ENCODE measurements around the gene HENMT1.

HENMT1 gene

DNA sequence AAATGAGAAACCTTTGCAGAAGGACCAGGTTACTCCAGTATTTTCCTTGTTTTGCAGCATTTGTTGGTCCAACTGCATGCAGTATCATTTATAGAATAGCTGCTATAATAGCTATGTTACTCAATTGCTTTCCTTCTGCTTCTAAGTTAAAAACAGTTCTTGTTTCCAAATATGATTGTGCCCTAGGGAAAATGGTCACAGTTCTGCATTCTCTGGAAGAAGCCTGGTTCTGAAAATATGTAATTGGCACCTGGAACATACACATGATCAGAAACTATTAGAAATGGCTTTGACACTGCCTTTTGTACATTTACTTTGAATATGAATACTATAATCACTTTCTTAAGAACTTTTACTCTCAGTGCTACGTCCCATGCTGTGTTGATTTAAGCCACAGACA, 33.6 kb downstream of the HENMT1 start:
- no peak for DNase-seq

DNA sequence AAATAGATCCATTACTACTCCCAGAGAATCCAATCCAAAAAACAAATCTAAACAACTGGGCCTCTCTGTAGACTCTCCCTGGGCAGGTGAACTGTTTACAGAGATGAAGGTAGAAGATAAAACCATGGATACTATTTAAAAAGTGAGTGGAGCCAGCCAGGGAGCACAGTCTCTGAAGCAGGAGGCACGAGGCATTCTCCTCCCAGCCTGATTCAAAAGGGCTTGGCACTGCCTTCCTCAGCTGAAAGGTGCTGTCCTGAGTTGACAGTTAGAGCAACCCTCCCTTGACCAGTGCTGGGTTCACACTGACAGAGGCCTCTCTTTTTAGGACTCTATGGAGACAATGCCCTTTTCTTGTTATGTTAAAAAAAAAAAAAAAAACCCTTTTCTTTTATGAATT, 36.8 kb downstream of the HENMT1 start:
- no peak for DNase-seq

DNA sequence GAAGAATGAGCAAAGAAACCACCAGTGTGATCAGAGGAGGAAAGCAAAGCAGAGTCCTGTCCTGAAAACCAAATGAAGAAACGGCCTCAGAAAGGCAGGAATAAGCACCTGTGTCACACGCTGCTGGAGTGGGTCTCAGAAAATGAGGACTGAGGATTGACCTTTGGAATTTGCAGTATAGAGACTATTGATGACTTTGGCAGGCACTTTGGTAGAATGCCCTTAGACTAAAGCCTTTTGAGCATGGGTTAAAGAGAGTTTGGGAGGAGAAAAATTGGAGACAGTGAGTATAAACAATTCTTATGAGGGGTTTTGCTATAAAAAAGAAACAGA, 43.2 kb downstream of the HENMT1 start:
- no peak for DNase-seq

DNA sequence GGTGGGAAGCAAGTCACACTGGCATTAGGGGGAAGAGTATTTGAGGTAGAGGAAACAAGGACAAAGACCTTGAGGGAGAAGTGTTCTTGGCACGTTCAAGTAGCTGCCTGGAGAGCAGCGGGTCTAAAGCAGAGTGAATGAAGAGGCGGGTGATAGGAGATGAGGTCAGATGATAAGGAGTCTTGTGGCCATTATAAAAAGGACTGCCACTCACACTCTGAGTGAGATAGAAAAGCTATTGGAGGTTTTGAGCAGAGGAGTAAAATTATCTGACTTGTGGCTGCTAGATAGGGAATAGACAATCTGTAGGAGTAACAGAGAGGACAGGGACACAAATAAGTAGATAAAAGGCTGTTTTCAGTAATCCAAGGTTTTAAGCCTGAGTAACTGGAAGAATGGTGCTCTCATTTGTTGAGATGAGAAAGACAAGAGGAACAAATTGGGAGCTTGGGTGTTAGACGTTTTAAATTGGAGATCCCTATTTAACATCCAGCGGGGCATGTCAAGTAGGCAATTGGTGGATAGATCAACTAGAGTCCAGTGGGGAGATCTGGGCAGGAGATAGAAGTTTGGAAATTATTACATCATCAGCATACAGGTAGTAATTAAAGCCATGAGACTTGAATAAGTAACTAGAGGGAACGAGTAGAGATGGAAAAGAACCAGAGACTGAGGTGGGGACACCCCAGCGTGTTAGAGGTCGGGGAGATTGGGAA, 43.7 kb downstream of the HENMT1 start:
- no peak for DNase-seq

DNA sequence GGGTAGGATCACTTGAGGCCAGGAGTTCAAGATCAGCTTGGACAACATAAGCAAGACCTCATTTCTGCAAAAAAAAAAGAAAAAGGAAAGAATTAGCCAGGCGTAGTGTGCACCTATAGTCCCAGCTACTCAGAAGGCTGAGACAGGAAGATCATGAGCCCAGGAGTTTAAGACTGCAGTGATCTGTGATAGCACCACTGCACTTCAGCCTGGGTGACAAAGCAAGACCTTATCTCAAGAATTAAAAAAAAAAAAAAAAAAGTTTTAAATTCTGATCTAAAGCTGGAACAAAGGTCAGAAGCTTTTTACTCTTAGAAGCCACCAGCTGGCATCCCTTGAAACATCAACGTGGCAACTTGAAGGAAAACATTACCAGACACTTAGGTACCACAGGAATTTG, 45.3 kb downstream of the HENMT1 start:
- DNase-seq, result no peak

DNA sequence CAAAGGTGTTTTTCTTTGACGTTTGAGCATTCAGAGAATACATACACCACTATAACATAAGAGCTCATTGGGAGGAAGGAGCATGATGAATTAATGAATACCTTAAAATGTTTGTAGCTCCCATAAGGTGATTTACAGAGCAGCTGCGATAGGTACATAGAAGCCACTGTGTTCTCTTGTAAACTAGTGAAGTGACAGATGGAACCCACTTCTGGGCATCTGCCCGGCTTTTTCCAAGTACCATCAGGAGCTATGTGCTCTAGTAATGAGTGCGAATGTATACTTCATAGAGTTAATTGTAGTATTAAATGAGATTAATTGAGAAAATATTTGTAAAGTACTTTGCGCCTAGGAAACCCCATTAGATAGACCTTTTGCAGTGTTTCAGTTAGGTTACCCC, 48.4 kb downstream of the HENMT1 start:
- peak in 1 of 2 donors; percentile 8 for DNase-seq

DNA sequence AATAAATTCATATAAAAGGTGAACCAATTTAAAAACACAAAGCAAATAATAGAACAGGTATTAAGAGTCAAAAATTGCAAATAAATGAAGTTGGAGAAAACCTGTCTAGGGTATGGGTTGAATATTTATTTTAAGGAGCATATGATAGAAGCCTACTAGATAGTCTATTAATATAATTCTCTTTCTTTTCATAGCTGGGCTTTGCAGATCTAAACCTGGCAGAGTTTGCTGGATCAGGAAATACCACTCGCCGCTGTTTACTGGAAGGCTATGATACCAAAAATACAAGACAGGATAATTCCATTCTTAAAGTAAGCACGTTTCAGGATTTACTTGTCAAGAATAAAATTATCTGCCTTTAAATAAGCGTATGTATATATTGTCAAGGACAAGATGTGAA, 48.9 kb downstream of the HENMT1 start:
- DNase-seq, result no peak

DNA sequence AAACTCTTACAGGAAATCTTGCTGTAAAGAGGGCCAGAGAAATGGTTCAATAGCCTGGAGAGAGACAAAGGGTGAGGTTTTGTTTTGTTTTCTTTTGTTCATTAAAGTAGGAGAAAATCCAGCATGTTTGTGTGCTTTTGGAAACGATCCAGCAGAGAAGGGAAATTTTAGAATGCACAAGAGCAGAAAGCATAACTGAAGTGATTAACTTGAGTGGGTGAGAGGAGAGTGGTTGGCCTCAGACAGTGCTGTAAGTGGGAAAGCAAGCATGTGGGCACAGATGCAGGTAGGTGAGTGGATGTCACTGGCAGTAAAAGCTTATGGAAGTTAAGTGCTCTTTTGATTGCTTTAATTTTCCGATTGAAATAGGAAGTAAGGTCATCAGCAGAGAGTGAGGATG, 50.8 kb downstream of the HENMT1 start:
- DNase-seq, result no peak

DNA sequence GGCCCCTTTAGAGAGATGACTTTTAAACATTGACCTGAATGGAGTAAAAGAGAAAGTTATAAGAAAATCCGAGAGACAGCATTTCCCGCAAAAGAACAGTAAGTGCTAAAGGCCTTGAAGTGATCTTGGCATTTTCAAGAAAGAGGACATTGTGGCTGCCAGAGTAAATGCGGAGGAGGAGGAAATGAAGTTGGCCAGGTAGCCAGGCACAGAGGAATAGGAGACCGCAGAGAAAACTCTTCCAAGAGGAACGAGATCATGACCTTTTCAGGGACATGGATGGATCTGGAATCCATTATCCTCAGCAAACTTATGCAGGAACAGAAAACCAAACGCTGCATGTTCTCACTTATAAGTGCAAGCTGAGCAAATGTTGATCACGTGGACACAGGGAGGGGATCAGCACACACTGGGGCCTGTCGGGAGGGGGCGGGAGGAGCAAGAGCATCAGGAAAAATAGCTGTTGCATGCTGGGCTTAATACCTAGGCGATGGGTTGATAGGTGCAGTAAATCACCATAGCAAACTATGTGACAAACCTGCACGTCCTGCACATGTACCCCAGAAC, 51.3 kb downstream of the HENMT1 start:
- DNase-seq, result no peak

DNA sequence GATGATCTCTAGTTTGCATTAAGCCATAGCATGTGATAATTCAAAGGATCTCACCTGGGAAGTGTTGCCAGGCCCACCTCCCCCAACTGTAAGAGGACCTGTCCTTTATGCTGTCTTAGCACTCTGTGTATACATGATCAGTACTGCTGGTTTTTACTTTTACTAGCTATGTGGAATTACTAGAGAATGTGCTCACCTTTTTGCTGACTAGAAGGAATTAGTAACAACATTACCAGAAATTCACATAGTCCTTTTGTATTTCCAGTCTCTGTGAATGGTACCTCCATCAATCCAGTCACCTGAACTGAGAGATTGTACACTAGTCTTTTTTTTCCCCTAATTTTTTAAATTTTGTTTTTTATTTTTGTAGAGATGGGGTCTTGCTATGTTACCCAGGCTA, 54.4 kb downstream of the HENMT1 start:
- DNase-seq, result no peak

DNA sequence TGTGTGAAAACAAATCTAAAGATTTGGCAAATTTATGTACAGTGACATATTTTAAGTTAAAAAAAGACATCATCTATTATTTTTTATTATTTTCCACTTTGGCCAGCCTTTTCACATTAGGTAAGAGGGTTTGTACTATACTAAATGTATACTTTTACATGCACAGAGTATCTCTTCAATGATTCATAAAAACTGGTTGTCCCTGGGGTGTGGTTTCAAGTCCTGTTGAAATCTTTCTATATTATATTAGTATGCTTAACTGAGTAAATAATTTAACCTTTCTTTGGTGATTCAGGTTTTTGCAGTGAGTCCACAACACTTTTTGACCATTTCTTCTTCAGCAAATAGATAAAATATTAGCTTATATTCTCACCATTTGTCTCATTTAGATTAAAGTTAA, 55.3 kb downstream of the HENMT1 start:
- DNase-seq, result no peak

DNA sequence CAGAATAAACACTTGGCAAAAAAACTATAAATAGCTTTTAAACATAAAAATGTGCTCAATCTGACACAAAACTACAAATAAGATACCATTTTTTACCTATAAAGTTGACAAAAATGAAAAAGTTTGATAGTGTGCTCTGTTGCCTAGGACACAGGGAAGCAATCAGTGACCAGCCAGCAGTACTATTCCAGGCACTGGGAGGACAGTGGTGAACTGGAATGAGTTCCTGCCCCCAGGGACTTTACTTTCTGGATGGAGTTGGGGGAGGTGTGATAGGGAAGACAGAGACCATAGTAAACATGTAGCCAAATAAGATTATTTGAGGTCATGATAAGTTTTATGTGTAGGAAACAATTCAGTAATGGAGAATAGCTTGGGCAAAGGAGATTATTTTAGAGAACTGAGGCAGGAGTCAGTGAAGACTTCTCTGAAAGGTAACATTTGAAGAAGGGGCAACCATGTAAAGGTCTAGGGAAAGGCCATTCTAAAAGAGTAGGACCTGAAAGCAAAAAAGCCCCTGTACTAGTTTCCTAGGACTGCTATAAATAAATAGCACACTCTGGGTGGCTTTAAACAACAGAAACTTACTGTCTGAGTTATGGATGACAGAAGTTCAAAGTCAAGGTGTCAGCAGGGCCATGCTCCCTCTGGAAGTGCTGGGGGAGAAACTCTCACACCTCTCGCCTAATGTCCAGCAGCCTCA, 59.0 kb downstream of the HENMT1 start:
- no peak for DNase-seq

DNA sequence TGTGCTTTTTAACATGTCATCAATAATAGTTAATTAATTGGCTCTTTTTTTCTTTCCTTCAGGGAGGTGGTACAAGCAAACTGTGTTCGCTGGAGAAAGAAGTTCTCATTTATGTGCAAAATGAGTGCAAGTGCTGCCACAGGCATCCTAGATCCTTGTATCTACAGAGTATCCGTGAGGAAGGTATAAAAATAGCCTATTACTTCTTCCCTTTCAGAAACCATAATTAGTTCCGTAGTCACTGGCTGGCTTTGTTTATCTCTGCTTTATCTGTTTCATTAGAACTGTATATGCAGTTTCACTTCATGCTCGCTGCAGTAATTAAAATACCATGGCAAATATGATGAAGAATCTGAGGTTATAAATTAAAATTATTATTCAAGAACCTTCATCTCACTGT, 60.4 kb downstream of the HENMT1 start:
- no peak for DNase-seq

DNA sequence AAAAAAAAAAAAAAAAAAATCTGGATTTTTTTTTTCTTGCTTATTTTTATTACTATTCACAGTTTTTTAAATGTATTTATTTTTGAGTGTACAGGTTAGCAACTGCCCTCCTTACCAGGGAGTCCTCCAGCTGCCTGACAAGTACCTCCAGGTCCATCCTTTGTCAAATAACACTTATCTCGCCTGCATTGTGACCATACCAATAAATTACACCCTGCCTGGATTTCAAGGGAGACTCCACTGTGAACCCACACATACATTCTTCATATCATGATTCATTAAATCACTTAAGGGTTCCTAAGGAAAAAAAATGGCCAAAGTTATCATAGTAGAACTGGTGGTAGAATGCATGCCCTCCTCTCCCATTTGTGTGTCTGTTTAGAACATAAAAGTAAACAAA, 62.6 kb downstream of the HENMT1 start:
- no peak for DNase-seq

All from hippocampal formation (tissue), 2 donors.